Ramos (cell line): Measurements from ENCODE around the gene CTNND2.
"Not testable (repeated sequence)": the region's sequence is repeated elsewhere in the genome, so short reads cannot be mapped to it uniquely, and the experiment has no call there.

ENCODE experiments used
- in situ Hi-C: fragments of 300-500 bp; cut with MboI; formaldehyde crosslinking; loops from one replicate; pipeline ENCODE4 v1.14.3; 2022; ENCODE audit warnings: low sequenced_read_pairs; ENCODE audit not compliant: unreplicated experiment

Gene CTNND2

GRCh38 chr5:11692636-11693035 is 211.6 kb downstream of the CTNND2 start:
- in situ Hi-C loops: no loop called here

- in situ Hi-C loops: no loop called here
Observed at GRCh38 chr5:11687498-11687897, 216.7 kb downstream of the CTNND2 start.

- in situ Hi-C loops: no loop called here
Observed at GRCh38 chr5:11684607-11685006, 219.6 kb downstream of the CTNND2 start.

GRCh38 chr5:11683666-11684065 is 220.6 kb downstream of the CTNND2 start:
- in situ Hi-C loops: no loop called here

- in situ Hi-C loops: no loop called here
Observed at GRCh38 chr5:11681796-11682195, 222.4 kb downstream of the CTNND2 start.

GRCh38 chr5:11679676-11680075 is 224.6 kb downstream of the CTNND2 start:
- in situ Hi-C loops: no loop called here

DNA sequence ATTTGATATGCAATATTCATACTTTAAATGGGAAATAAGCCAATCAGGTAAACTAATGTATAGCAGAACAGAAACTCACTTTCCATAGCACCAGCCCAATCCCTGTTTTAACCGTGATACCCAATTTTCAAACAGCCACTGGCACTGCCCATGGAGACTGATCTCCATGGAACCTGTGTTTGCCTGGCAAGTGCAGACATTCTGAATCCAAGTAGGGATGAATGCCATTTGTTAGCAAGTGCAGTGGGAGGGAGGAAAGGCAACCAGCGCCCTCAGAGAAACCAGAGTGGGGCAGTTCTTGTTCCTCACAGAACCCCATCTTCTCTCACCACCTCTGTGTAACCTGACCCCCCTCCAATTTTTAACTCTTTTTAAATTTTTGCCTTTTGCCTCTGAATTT is 229.1 kb downstream of the CTNND2 start:
- in situ Hi-C loops: no loop called here

- in situ Hi-C loops: no loop called here
Observed at GRCh38 chr5:11672385-11673085, 231.7 kb downstream of the CTNND2 start.

GRCh38 chr5:11658376-11658775 is 245.9 kb downstream of the CTNND2 start:
- in situ Hi-C loops: no loop called here

DNA sequence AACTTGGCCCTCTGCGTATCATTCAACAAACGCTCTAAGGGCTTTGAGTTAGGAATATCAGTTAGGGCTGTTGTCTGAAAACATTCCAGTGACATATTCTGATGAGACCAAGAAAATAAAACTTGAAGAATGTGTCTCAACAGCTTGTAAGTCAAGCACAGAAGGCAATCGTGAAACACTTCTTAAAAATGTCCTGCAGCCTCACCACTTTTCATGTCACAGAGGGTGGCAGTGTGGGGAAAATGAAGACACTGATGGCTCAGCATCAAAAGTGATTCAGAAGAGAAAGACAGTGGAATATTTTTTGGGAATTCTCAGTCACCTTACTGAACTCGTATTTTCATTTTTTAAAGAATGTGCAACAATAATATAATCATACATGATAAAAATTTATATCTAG is 247.3 kb downstream of the CTNND2 start:
- in situ Hi-C loops: no loop called here

DNA sequence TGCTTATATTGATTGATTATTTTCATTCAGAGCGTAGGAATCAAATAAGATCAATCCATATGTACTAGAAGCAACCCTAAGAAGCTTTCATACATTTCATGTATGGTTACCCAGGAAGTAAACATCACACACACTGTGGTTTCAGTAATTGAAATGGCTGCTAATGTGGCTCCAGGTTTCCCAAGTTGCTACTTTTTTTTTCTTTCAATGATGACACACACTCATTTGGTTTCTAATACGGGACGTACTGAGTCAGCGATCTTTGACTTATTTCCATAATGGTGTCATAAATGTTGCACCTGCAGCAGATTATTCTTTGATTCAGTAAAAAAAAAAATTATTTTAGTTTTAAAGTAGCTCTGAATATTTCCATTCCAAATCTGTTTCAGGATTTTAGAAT is 248.6 kb downstream of the CTNND2 start:
- in situ Hi-C loops: no loop called here

GRCh38 chr5:11650936-11651335 is 253.3 kb downstream of the CTNND2 start:
- in situ Hi-C loops: no loop called here

GRCh38 chr5:11646141-11646540 is 258.1 kb downstream of the CTNND2 start:
- in situ Hi-C loops: no loop called here

- in situ Hi-C loops: no loop called here
Observed at GRCh38 chr5:11642438-11642837, 261.8 kb downstream of the CTNND2 start.

- in situ Hi-C loops: no loop called here
Observed at GRCh38 chr5:11640158-11640873, 263.9 kb downstream of the CTNND2 start.

GRCh38 chr5:11622785-11623184 is 281.5 kb downstream of the CTNND2 start:
- in situ Hi-C loops: no loop called here

DNA sequence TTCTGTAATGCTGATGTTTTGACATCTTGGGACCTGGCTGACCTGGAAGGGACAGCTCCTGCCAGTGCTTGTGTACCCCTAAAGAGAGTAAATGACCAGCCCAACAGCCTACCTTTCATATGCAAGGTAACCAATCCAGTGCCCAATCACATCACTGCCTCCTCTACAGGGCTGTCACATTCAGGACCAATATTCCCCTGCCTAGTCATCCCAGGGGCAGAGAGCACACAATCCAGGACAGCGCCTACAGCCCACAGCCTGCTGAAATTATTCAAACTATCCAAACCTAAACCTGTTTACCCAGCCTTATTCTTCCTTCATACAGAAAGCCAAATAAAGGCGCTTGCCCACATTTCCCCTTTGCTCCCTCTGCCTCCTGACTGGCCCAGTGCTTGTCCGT is 284.1 kb downstream of the CTNND2 start:
- in situ Hi-C loops: no loop called here

DNA sequence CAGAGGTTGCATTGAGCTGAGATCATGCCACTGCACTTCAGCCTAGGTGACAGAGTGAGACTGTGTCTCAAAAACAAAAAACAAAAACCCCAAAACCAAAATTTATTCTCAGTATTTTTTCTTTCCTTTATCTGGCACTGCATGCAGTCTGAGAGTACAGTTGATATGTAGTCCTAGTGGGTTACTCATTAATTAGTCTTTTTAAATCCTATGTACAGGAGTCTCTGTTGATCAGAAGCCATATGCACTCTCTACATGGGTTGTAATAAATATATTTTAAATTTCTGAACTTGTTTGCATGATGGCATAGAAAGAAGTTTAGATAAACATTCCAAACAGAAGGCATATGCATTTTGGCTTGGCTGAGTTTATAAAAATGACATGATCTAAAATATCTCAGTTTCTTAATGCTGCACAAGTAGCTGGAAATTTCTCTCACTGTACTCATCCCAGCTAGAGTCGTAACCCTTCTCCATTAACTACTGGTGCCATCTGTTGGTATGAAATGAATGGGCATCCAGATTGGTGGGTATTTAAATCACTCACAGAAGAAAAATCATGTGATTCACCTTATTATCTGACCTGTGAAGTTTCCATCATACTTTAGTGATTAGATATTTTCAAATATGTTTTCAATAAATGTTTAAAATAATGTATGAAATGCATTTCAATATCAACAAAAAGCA is 284.8 kb downstream of the CTNND2 start:
- in situ Hi-C loops: no loop called here

- in situ Hi-C loops: no loop called here
Observed at GRCh38 chr5:11617080-11617479, 287.2 kb downstream of the CTNND2 start.

DNA sequence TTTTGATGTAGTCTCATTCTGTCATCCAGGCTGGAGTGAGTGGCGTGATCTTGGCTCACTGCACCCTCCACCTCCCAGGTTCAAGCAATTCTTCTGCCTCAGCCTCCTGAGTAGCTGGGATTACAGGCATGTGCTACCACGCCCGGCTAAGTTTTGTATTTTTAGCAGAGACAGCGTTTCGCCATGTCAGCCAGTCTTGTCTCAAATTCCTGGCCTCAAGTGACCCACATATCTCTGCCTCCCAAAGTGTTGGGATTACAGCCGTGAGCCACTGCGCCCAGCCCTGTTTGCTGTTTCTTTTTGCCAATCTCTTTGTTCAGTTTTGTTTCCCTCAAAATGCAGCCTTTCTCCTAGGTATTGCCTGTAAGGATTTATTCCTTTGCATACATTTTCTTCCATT is 287.6 kb downstream of the CTNND2 start:
- in situ Hi-C loops: not testable (repeated sequence)

- in situ Hi-C loops: no loop called here
Observed at GRCh38 chr5:11611011-11611410, 293.2 kb downstream of the CTNND2 start.
